Vagina (tissue), 2 donors: ENCODE measurements around the gene SPECC1L.

ENCODE experiments used
- POLR2A ChIP-seq, 2 donors: fragments of 450-650 bp; IDR thresholded peaks; one replicate each; pipeline ENCODE4 v1.6.1; 2017; ENCODE audit warnings: antibody characterized with exemption in 2 of 2, mild to moderate bottlenecking in 2 of 2, moderate library complexity in 2 of 2
- TF ChIP-seq, protein P1 (sequence below), 3 experiments: fragments of 450-650 bp in 2 of 3; fragments of 200-600 bp in 1 of 3; sonication (generic) in 1 of 3; IDR thresholded peaks; one replicate each; pipeline ENCODE4 v1.5.1; 2017 to 2019; ENCODE audit warnings: antibody characterized with exemption in 3 of 3, mild to moderate bottlenecking in 2 of 3, moderate library complexity in 2 of 3

GRCh38 chr22:24430431-24431308, 160.0 kb downstream of the SPECC1L start:
- TF ChIP-seq, protein P1, sequence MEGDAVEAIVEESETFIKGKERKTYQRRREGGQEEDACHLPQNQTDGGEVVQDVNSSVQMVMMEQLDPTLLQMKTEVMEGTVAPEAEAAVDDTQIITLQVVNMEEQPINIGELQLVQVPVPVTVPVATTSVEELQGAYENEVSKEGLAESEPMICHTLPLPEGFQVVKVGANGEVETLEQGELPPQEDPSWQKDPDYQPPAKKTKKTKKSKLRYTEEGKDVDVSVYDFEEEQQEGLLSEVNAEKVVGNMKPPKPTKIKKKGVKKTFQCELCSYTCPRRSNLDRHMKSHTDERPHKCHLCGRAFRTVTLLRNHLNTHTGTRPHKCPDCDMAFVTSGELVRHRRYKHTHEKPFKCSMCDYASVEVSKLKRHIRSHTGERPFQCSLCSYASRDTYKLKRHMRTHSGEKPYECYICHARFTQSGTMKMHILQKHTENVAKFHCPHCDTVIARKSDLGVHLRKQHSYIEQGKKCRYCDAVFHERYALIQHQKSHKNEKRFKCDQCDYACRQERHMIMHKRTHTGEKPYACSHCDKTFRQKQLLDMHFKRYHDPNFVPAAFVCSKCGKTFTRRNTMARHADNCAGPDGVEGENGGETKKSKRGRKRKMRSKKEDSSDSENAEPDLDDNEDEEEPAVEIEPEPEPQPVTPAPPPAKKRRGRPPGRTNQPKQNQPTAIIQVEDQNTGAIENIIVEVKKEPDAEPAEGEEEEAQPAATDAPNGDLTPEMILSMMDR (IDR thresholded peaks at IDR 0.05), result no peak
- no peak for TF ChIP-seq POLR2A (IDR thresholded peaks at IDR 0.05)
